ENCODE measurements around the gene PHF12.

Gene PHF12

GRCh38 chr17:28860363-28860808 is 90.9 kb downstream of the PHF12 start:
- DNase-seq (ENCODE audit: low spot score): no peak

GRCh38 chr17:28858801-28859355 is 92.4 kb downstream of the PHF12 start:
- no peak for DNase-seq (ENCODE audit: low spot score)

DNA sequence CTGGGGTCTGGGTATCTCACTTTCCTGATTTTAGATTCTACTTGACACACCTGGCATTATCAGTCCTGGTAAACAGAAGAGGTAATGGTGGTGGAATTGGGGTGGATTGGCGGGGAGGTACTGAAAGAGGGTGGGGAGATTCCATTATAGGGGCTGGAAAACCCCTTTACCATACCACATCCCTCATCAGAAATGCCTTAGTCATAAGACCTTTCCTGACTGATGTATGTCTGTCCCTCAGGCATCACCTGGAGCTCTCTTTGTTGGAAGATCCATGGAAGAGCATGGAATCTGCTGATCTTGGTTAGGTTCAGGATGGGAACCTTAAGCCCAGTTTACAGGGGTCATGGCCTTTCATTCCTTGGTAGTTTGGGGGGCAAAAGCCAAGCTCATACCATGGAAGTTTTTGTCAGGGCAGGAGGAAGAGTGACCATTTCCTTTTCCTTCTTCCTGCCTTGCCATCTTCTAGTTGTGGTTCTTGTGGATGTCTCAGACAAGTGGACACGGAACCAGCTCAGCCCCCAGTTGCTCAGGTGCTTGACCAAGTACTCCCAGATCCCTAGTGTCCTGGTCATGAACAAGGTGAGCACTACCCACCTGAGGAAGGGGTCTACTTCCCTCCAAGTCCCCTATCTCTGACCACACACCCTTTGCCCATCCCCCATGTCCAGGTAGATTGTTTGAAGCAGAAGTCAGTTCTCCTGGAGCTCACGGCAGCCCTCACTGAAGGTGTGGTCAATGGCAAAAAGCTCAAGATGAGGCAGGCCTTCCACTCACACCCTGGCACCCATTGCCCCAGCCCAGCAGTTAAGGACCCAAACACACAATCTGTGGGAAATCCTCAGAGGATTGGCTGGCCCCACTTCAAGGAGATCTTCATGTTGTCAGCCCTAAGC is 93.2 kb downstream of the PHF12 start:
- DNase-seq (ENCODE audit: low spot score): no peak

- DNase-seq (ENCODE audit: low spot score): no peak
These were observed 95.2 kb downstream of the PHF12 start for GRCh38 chr17:28856028-28856574.

- no peak for DNase-seq (ENCODE audit: low spot score)
These were observed 96.0 kb downstream of the PHF12 start for GRCh38 chr17:28855336-28855679.
